PFSK-1 (cell line): Measurements from ENCODE around the gene IFT81.

Experiments
- FOXP2 ChIP-seq: optimal IDR thresholded peaks from 2 replicates; pipeline ENCODE3; 2011; ENCODE audit warnings: borderline replicate concordance, control low read depth, inconsistent platforms; ENCODE audit not compliant: insufficient read depth; ENCODE audit errors: extremely low read length, extremely low read depth
- POLR2AphosphoS5 ChIP-seq: IDR thresholded peaks from 2 replicates; pipeline ENCODE4 v1.6.1; 2012; ENCODE audit warnings: low read depth, mild to moderate bottlenecking, control low read depth, low read length, moderate library complexity
- REST ChIP-seq, 2 experiments: IDR thresholded peaks; 2 replicates each; pipeline versions ENCODE4 v1.6.1 to v1.8.0; 2011 to 2012; ENCODE audit warnings: low read depth in 2 of 2, low read length in 2 of 2, control low read depth in 1 of 2, inconsistent platforms in 1 of 2, mild to moderate bottlenecking in 1 of 2, moderate library complexity in 1 of 2; ENCODE audit not compliant: insufficient read depth in 1 of 2
- SIN3A ChIP-seq: IDR thresholded peaks from 2 replicates; pipeline ENCODE4 v1.6.1; 2012; ENCODE audit warnings: mild to moderate bottlenecking, low read length, moderate library complexity, borderline replicate concordance; ENCODE audit not compliant: insufficient read depth
- TAF1 ChIP-seq: IDR thresholded peaks from 2 replicates; pipeline ENCODE4 v1.6.1; 2012; ENCODE audit warnings: low read length, control low read depth, borderline replicate concordance; ENCODE audit not compliant: insufficient read depth

The IFT81 gene

GRCh38 chr12:110159671-110160245 lies 35.6 kb downstream of the IFT81 start:
- TF ChIP-seq POLR2AphosphoS5 (no peak), FOXP2 (no peak), TAF1 (no peak), SIN3A (no peak), REST (IDR thresholded peaks at IDR 0.05; ENCODE audit: insufficient read depth in 1 of 2, low read depth in 2 of 2, low read length in 2 of 2) (no peak)

- TF ChIP-seq POLR2AphosphoS5 (no peak), FOXP2 (no peak), TAF1 (no peak), SIN3A (no peak), REST (IDR thresholded peaks at IDR 0.05; ENCODE audit: insufficient read depth in 1 of 2, low read depth in 2 of 2, low read length in 2 of 2) (no peak)
These were observed 41.5 kb downstream of the IFT81 start for GRCh38 chr12:110165540-110166159.

- TF ChIP-seq SIN3A (no peak), REST (IDR thresholded peaks at IDR 0.05; ENCODE audit: insufficient read depth in 1 of 2, low read depth in 2 of 2, low read length in 2 of 2) (no peak), FOXP2 (no peak), TAF1 (no peak), POLR2AphosphoS5 (no peak)
These were observed 44.7 kb downstream of the IFT81 start for GRCh38 chr12:110168732-110169455.

GRCh38 chr12:110170535-110171185 lies 46.5 kb downstream of the IFT81 start:
- TF ChIP-seq FOXP2 (no peak), REST (IDR thresholded peaks at IDR 0.05; ENCODE audit: insufficient read depth in 1 of 2, low read depth in 2 of 2, low read length in 2 of 2) (no peak), TAF1 (no peak), SIN3A (no peak), POLR2AphosphoS5 (no peak)
